Stimulated activated CD8-positive, alpha-beta memory T cell treated with anti-CD3 and anti-CD28 coated beads, Interleukin-12 subunit alpha, Interleukin-12 subunit beta, amount 100 ng/mL, for 24 hours (primary cell): ENCODE results near the gene NDP.

Experiments
- DNase-seq: peaks from one replicate; pipeline ENCODE4 v3.0.0-alpha.2; 2020; ENCODE audit errors: extremely low read depth

Gene NDP, protein sequence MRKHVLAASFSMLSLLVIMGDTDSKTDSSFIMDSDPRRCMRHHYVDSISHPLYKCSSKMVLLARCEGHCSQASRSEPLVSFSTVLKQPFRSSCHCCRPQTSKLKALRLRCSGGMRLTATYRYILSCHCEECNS

DNA sequence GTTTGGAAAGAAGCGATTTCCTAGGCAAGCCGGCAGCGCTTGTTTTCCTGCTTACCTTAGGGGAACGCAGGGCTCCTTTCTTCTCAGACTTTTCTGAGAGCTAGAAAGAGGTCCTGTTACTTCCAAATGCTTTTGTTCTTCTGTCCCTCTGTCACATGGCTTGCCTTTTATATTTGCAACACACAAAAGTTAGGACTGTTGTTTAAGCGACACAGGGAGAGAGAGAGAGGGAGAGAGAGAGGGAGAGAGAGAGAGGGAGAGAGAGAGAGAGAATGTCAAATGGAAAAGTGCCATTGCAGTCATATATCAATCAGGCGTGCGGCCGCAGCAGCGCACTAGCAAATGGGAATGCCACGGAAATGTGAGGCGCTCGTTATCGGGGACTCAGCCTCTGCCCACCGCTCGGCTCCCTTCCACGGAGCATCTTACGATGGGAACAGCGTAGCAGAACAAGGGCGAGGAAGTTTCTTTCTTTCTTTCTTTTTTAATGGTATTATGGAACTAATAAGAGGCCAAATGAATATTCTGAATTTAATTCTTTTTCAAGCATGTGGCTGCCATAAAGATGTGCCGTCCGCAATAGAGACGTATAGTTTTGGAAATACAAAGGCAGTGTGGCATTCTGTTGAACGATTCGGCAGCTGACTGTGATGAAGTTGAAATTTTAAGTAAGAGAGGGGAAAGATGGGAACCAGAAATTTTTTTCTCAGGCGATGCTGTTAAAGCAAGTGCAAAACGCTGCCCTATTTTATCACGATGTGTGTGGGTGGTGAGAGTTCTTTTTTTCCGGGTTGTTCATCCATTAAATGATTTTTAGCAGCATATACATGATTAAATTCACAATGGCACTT lies at the start of gene NDP:
Gene NDP (minus strand): TSS at position 142 of the 851 bp plus-strand sequence. CDS start 14,745 bp downstream, outside the sequence.
- DNase-seq, result no peak

DNA sequence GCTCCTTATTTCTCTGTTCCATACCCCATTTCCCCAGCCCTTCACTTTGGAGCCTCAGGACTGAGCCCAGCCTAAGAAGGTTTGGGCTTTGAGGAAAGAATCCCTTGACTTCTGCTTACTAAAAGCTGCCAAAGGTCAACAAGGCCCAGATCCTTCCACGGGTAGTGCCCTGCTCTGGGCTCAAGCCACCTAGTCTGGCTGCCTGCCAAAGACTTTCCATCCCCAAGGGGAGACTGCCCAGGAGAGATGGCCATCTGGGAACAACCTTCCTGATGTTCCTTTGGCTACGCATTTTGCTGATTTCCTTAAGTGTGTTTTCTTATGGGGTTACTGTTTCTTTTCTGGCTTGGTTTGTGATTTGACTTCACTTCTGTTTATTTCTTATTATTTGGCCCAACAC lies 49.8 kb upstream of the NDP start:
- no peak for DNase-seq

GRCh38 chrX:44020693-44021092 lies 47.5 kb upstream of the NDP start:
- DNase-seq, result no peak

- DNase-seq, result no peak
Observed at GRCh38 chrX:44019911-44020310, 46.7 kb upstream of the NDP start.

DNA sequence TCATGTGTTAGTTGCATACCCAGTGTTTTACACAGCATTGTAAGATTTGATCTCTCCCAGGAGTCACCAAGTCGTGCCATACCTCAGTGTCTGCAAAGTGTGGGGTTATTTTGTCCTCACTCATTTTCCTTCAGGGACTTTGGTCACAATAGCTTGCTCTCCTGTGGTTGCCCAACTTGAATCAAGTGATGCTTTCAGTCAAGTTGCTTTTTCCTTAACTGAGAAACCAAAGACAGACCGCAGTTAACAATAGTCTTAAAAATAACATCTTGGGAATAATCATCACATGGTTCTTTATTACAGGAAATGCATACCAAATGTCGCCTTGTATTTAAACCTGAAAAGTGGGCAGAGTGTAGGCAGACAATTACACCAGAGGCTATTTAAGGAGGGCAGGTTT lies 44.5 kb upstream of the NDP start:
- no peak for DNase-seq

- DNase-seq, result no peak
Observed at GRCh38 chrX:44016906-44017305, 43.7 kb upstream of the NDP start.

- peak; percentile 9 for DNase-seq
Observed at GRCh38 chrX:44012484-44013096, 39.4 kb upstream of the NDP start.

DNA sequence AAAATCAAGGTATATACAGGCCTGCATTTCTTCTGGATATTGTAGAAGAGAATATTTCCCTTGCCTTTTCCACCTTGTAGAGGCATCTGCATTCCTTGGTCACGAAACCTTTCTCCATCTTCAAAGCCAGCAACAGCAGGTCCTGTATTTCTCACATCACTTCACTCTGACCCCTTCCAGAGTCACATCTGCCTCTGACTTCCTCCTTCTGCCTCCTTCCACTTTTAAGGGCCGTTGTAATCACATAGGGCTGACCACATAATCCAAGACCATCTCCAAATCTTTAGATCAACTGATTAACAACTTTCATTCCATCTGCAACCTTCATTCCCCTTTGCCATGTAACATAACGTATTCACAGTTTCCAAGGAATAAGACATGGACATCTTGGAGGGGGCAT lies 38.3 kb upstream of the NDP start:
- no peak for DNase-seq

DNA sequence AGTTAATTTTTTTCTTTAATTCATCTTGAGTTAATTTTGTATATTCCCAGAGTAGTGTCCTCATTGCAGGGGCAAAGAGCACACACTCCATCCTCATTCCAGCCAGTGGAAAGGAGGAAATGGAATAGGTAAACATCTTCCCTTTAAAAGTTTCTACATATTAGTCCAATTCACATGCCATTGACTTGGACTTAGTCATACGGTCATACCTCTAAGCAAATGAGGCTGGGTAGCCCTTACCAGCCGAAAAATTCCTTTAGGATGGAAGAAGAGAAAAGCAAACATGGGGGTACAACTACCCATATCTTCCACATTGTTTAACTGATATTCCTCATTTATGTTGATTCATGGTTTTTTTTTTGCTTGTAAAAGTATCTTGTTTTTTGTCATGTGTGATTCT lies 37.4 kb upstream of the NDP start:
- no peak for DNase-seq

DNA sequence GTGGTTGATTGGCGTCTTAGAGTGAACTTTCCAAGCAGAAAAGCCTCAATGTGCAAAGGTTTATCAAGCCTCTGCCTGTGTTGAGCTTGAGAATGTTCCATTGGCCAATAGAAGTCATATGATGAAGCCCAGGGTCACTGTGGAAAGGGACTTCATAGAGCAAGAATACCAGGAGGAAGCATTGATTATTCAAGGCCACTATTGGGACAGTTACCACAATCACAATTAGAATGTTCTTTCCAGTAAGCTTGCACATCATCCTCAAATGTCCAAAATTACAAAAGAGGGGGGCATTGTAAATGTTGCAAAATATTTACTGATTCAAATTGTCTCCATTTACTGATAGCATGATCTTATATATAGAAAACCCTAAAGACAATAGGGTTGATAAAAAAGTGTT lies 32.9 kb upstream of the NDP start:
- DNase-seq, result no peak

DNA sequence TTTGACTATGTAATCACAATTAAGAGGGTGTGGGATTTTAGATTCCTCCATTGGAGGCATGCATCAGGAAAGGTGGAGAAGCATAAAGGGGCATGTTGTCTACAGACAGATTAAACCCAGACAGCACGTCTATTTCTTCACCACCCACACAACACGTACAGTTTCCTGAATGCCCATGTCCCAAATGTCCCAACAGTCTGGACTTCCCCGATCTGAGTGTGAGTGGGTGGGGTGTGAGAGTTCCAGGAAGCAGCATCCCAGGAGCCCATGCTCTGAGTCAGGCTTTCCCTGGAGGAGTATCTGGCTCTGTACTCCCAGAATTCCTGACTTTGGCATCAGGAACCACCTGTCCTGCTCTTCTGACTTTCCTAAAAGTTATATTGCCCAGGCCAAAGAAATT lies 30.8 kb upstream of the NDP start:
- DNase-seq, result no peak

DNA sequence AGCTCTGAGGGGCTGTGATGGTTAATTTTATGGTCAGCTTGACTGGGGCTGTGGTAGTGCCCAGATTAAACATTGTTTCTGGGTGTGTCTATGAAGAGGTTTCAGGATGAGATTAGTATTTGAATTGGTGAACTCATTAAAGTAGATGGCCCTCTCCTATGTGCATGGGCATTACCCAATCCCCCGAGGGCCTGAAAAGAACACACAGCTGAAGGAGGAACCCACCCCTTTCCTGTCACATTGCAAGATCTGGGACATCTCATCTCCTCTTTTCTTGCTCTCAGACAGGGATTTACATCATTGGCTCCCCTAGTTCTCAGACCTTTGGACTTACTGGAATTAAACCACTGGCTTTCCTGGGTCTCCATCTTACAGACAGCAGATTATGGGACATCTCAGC lies 29.4 kb upstream of the NDP start:
- DNase-seq, result no peak

GRCh38 chrX:43998374-43998773 lies 25.2 kb upstream of the NDP start:
- no peak for DNase-seq

DNA sequence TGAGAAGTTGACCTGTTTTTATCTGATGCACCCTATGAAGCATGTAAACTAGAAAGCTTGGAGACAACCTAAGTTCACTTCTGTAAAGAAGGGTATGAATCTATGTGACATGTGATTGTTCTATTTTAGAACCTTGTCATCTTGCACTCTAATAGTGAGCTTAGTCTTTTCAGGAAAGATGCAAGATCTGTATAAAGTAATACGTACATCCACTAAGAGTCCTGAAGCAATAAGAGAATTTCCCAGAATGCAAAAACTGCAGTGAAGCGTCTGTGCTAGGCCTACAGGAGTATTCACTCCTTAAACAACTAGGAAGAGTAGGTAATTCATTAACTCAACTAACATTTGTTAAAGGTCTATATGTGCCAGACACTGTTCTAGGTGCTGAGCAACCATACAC lies 23.3 kb upstream of the NDP start:
- DNase-seq, result no peak

GRCh38 chrX:43986083-43986482 lies 12.9 kb upstream of the NDP start:
- DNase-seq, result no peak

GRCh38 chrX:43985511-43985910 lies 12.3 kb upstream of the NDP start:
- no peak for DNase-seq

- DNase-seq, result no peak
Observed at GRCh38 chrX:43978226-43978625, 5.0 kb upstream of the NDP start.

DNA sequence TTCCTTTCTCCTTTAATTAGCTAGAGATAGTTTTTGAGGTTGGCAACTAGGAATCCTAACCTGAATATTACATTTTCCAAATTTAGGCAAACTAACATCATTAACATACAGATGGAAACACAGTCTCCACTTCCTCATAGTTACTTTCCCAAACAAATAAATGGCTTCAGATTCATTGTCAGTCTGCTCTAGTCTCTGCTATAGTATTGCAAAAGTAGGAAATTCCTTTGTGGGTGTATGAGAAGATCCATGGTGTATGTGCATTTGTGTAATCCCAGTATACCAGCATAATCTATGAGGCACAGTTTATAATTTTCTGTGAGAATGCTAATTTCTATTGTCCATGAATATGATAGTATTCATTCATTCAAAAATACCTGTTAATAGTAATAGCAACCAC lies 3.0 kb upstream of the NDP start:
- no peak for DNase-seq

- DNase-seq, result no peak
Observed at GRCh38 chrX:43975796-43976195, 2.6 kb upstream of the NDP start.

DNA sequence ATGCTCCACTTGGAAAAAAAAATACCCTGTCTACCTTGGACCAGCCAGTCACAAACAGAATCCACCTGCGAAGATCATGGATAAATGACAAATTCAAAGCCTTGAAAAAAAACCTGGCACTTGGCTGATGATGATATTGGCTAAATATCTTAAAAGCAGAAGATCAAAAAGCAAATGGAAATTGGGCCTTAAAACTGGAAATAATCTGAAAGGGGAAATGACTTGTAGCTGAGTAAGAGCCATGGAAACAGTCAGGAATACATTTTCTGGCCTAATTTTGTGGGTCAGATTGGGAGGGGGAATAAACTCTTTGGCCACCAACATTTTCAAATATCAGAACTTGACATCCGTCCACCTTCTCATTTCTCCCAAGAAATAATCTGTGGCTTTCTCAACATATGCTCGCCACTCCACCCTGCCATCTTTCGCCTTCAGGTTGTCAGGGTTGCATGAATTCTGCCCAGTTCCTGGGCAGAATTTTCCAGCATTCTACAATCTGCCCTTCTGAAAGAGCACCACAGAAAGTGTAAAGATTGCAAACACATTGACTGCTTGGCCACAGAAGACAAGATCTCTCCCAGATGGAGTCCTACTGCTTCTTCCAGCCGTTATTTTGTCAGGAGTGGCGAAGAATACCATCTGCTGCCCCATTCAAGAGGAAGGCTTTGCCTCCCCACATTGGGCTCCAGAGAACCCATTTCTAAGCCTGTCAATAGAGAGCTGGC lies 1.7 kb upstream of the NDP start:
- DNase-seq, result no peak

- DNase-seq, result no peak
Observed at GRCh38 chrX:43974100-43974475, 898 bp upstream of the NDP start.
